IPS-15b (cell line): ENCODE data around the gene ZNF780A.
"Not testable (repeated sequence)": the region's sequence is repeated elsewhere in the genome, so short reads cannot be mapped to it uniquely, and the experiment has no call there.

Experiments
- H3K27me3 ChIP-seq: one replicate; pipeline ENCODE4 v1.6.1; 2013; ENCODE audit warnings: low read length; ENCODE audit not compliant: control insufficient read depth, insufficient read depth
- H3K36me3 ChIP-seq: one replicate; pipeline ENCODE4 v1.6.1; 2013; ENCODE audit warnings: low read length; ENCODE audit not compliant: control insufficient read depth, insufficient read depth
- H3K4me1 ChIP-seq: one replicate; pipeline ENCODE4 v1.6.1; 2013; ENCODE audit warnings: mild to moderate bottlenecking, low read length; ENCODE audit not compliant: control insufficient read depth, insufficient read depth
- H3K4me3 ChIP-seq: one replicate; pipeline ENCODE4 v1.5.1; 2013; ENCODE audit warnings: low read depth, low read length
- H3K9ac ChIP-seq: one replicate; pipeline ENCODE4 v1.6.1; 2013; ENCODE audit warnings: low read depth, mild to moderate bottlenecking, low read length
- H3K9me3 ChIP-seq: one replicate; pipeline ENCODE4 v1.6.1; 2013; ENCODE audit warnings: mild to moderate bottlenecking, low read length; ENCODE audit not compliant: control insufficient read depth, insufficient read depth

ZNF780A gene

GRCh38 chr19:40090241-40091204, at the start of gene ZNF780A:
Gene ZNF780A (minus strand): TSS chr19:40090943. CDS start chr19:40084753, 6,190 bp downstream.
- peaks cover 5% of the 10 kb centered on the region for H3K4me1 ChIP-seq
- peak within 1 kb of the TSS; percentile 92 for H3K9ac ChIP-seq
- peak within 1 kb of the TSS; percentile 95 for H3K4me3 ChIP-seq
- no peaks in the 10 kb centered on the region for H3K36me3 ChIP-seq
- no peaks in the 10 kb centered on the region for H3K9me3 ChIP-seq
- no peaks in the 10 kb centered on the region for H3K27me3 ChIP-seq

- Histone ChIP-seq H3K4me3 (no peak overlapping the region), H3K4me1 (no peaks in the 10 kb centered on the region), H3K9ac (no peak overlapping the region), H3K27me3 (no peaks in the 10 kb centered on the region), H3K36me3 (no peaks in the 10 kb centered on the region), H3K9me3 (no peaks in the 10 kb centered on the region)
Observed at GRCh38 chr19:40139533-40140287, 49.0 kb upstream of the ZNF780A start.

GRCh38 chr19:40136818-40137217, 46.1 kb upstream of the ZNF780A start:
- H3K4me1 ChIP-seq: no peaks in the 10 kb centered on the region

GRCh38 chr19:40134866-40135265, 44.1 kb upstream of the ZNF780A start:
- Histone ChIP-seq H3K4me3 (no peak overlapping the region), H3K27me3 (no peaks in the 10 kb centered on the region), H3K9me3 (no peaks in the 10 kb centered on the region), H3K4me1 (no peaks in the 10 kb centered on the region), H3K9ac (no peak overlapping the region), H3K36me3 (no peaks in the 10 kb centered on the region)

More at GRCh38 chr19:40136818-40137217, 46.1 kb upstream of the ZNF780A start:
- no peaks in the 10 kb centered on the region for H3K36me3 ChIP-seq
- H3K9me3 ChIP-seq: no peaks in the 10 kb centered on the region
- no peaks in the 10 kb centered on the region for H3K27me3 ChIP-seq
- no peak overlapping the region for H3K9ac ChIP-seq
- H3K4me3 ChIP-seq: no peak overlapping the region

GRCh38 chr19:40133491-40133890, 42.7 kb upstream of the ZNF780A start:
- no peaks in the 10 kb centered on the region for H3K4me1 ChIP-seq
- no peaks in the 10 kb centered on the region for H3K36me3 ChIP-seq
- H3K27me3 ChIP-seq: no peaks in the 10 kb centered on the region
- no peak overlapping the region for H3K9ac ChIP-seq
- H3K9me3 ChIP-seq: no peaks in the 10 kb centered on the region
- H3K4me3 ChIP-seq: no peak overlapping the region

GRCh38 chr19:40130013-40130412, 39.3 kb upstream of the ZNF780A start:
- H3K4me1 ChIP-seq: no peaks in the 10 kb centered on the region
- H3K9ac ChIP-seq: no peak overlapping the region
- no peaks in the 10 kb centered on the region for H3K36me3 ChIP-seq
- no peaks in the 10 kb centered on the region for H3K27me3 ChIP-seq
- H3K4me3 ChIP-seq: no peak overlapping the region
- no peaks in the 10 kb centered on the region for H3K9me3 ChIP-seq

GRCh38 chr19:40129425-40129824, 38.7 kb upstream of the ZNF780A start:
- H3K27me3 ChIP-seq: no peaks in the 10 kb centered on the region

GRCh38 chr19:40128991-40129390, 38.2 kb upstream of the ZNF780A start:
- Histone ChIP-seq H3K4me3 (no peak overlapping the region), H3K36me3 (no peaks in the 10 kb centered on the region), H3K27me3 (no peaks in the 10 kb centered on the region), H3K4me1 (no peaks in the 10 kb centered on the region), H3K9ac (no peak overlapping the region), H3K9me3 (no peaks in the 10 kb centered on the region)

More at GRCh38 chr19:40129425-40129824, 38.7 kb upstream of the ZNF780A start:
- Histone ChIP-seq H3K36me3 (no peaks in the 10 kb centered on the region), H3K4me1 (no peaks in the 10 kb centered on the region), H3K4me3 (no peak overlapping the region), H3K9ac (no peak overlapping the region), H3K9me3 (no peaks in the 10 kb centered on the region)

GRCh38 chr19:40119380-40119779, 28.6 kb upstream of the ZNF780A start:
- Histone ChIP-seq H3K9ac (no peak overlapping the region), H3K4me1 (no peaks in the 10 kb centered on the region), H3K9me3 (no peaks in the 10 kb centered on the region), H3K4me3 (no peak overlapping the region), H3K36me3 (no peaks in the 10 kb centered on the region), H3K27me3 (no peaks in the 10 kb centered on the region)

- H3K36me3 ChIP-seq, H3K9ac ChIP-seq, H3K4me3 ChIP-seq, H3K9me3 ChIP-seq, H3K27me3 ChIP-seq, H3K4me1 ChIP-seq: not testable (repeated sequence)
Observed at GRCh38 chr19:40118638-40119037, 27.9 kb upstream of the ZNF780A start.

- Histone ChIP-seq H3K9me3 (no peaks in the 10 kb centered on the region), H3K27me3 (no peaks in the 10 kb centered on the region), H3K36me3 (no peaks in the 10 kb centered on the region), H3K4me1 (no peaks in the 10 kb centered on the region), H3K4me3 (no peak overlapping the region), H3K9ac (no peak overlapping the region)
Observed at GRCh38 chr19:40116075-40116474, 25.3 kb upstream of the ZNF780A start.
